ENCODE data around the gene GUSB. TPM values are rescaled to one million over a fixed set of nuclear protein-coding genes. Genes with fewer than 3 reads are reported as not detected.
"Not testable (repeated sequence)": the region's sequence is repeated elsewhere in the genome, so short reads cannot be mapped to it uniquely, and the experiment has no call there.

GUSB gene
- total and polyA plus RNA-seq, 4 donors, result 20.8 to 49.7 (median 32.7) TPM

DNA sequence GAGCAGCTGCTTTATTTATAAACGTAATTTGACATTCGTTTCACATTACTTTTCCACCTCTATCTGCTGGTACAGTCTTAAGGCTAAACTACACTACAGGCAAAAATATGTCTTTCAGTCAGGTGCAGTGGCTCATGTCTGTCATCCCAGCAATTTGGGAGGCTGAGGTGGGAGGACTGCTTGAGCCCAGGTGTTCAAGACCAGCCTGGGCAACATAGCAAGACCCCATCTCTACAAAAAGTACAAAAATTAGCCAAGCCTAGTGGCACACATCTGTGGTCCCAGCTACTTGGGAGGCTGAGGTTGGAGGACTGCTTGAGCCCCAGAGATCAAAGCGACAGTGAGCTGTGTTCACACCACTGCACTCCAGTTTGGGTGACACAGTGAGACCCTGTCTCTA lies 17.3 kb downstream of the GUSB start:
- peaks cover 91% of the 10 kb centered on the region for H3K36me3 ChIP-seq (ENCODE audit: control insufficient read depth, insufficient read depth, low read length)
- H3K27ac ChIP-seq (ENCODE audit: low read depth, low read length); H3K27me3 ChIP-seq (ENCODE audit: control insufficient read depth, insufficient read depth, low read length); H3K9me3 ChIP-seq (ENCODE audit: control insufficient read depth, insufficient read depth, low read length); DNase-seq (ENCODE audit: low read depth in 4 of 6, low spot score in 6 of 6); H3K4me1 ChIP-seq (ENCODE audit: control insufficient read depth, insufficient read depth, low read length); H3K4me3 ChIP-seq (ENCODE audit: low read depth, low read length): not testable (repeated sequence)
- WGBS (ENCODE audit: insufficient coverage), result no CpG with 5 or more reads among the region's 3 CpGs

DNA sequence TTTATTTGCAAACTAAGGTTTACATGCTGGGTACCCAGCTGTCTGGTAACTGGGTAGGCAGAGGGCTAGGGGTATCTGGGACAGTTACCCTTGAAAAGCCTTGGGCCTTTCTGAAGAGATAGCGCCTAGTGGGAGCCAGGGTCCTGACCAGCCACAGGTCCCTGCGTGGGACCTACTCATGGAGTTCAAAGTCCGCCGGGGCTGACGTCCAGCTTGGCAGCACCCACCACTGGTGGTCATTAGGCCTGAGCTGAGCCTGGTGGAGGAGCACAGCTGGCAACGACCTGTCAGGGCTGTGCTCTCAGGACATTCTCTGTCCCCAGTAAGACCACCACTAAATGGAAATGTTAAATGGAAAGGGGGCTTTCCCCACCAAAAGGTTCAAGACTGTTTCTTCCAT lies 20.0 kb downstream of the GUSB start:
- Histone ChIP-seq H3K36me3 (ENCODE audit: control insufficient read depth, insufficient read depth, low read length) (peaks cover 72% of the 10 kb centered on the region), H3K27me3 (ENCODE audit: control insufficient read depth, insufficient read depth, low read length) (no peaks in the 10 kb centered on the region), H3K4me1 (ENCODE audit: control insufficient read depth, insufficient read depth, low read length) (no peaks in the 10 kb centered on the region), H3K27ac (ENCODE audit: low read depth, low read length) (no peak overlapping the region), H3K9me3 (ENCODE audit: control insufficient read depth, insufficient read depth, low read length) (no peaks in the 10 kb centered on the region), H3K4me3 (ENCODE audit: low read depth, low read length) (no peak overlapping the region)
- 91% methylated on average over 5 of the region's 6 CpGs for WGBS (ENCODE audit: insufficient coverage)
- DNase-seq (ENCODE audit: low read depth in 4 of 6, low spot score in 6 of 6), result no peak

DNA sequence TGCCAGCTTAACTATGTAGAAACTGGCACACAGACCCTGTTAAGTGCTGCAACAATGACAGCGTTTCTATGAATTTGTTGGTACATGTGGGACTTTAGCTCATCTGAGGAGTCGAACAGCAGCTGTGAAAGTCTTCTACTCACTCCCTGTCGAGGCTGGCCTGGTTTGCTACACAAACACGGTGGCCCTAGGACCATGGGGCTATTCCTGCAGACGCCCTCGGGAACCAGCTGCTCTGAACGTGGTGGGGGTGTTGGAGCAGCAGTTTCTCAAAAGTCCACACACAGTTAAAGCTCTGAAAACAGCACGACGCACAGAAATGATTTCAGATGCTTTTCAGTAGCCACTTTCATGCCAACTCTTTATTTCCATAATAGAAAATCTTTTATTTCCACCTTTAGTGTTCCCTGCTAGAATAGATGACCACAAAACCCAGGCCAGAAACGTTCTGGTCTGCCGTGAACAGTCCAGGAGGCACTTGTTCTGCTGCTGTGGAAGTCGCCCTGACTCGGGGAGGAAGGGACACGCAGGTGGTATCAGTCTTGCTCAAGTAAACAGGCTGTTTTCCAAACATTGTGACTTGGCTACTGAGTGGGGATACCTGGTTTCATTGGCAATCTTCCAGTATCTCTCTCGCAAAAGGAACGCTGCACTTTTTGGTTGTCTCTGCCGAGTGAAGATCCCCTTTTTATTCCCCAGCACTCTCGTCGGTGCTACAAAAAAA lies 21.5 kb downstream of the GUSB start:
- DNase-seq (ENCODE audit: low read depth in 4 of 6, low spot score in 6 of 6), result no peak
- Histone ChIP-seq H3K27ac (ENCODE audit: low read depth, low read length) (no peak overlapping the region), H3K4me1 (ENCODE audit: control insufficient read depth, insufficient read depth, low read length) (no peaks in the 10 kb centered on the region), H3K36me3 (ENCODE audit: control insufficient read depth, insufficient read depth, low read length) (peaks cover 57% of the 10 kb centered on the region), H3K4me3 (ENCODE audit: low read depth, low read length) (no peak overlapping the region), H3K9me3 (ENCODE audit: control insufficient read depth, insufficient read depth, low read length) (no peaks in the 10 kb centered on the region), H3K27me3 (ENCODE audit: control insufficient read depth, insufficient read depth, low read length) (no peaks in the 10 kb centered on the region)
- 83% methylated on average over 13 of the region's 19 CpGs for WGBS (ENCODE audit: insufficient coverage)

DNA sequence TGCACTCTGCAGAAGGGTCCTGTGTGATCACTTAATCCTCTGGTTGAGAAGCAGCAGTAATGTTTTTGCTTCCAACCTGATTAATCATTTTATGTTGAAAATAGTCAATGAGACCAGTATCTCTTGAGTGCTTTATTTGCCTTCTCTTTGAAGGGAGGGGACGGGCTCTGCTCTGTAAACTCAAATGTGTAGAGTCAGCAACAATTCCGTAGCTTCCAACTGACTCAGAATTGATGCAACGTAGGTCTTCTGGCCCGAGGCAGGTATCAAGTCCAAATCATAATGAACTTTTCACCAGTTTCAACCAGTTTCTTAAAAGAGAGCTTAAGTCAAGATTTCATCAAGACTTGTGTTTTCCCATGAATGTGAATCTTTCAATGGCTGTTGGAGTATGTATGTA lies 26.3 kb downstream of the GUSB start:
- Histone ChIP-seq H3K4me1 (ENCODE audit: control insufficient read depth, insufficient read depth, low read length) (no peaks in the 10 kb centered on the region), H3K9me3 (ENCODE audit: control insufficient read depth, insufficient read depth, low read length) (no peaks in the 10 kb centered on the region), H3K27ac (ENCODE audit: low read depth, low read length) (no peak overlapping the region), H3K36me3 (ENCODE audit: control insufficient read depth, insufficient read depth, low read length) (peaks cover 15% of the 10 kb centered on the region), H3K27me3 (ENCODE audit: control insufficient read depth, insufficient read depth, low read length) (no peaks in the 10 kb centered on the region), H3K4me3 (ENCODE audit: low read depth, low read length) (no peak overlapping the region)
- DNase-seq (ENCODE audit: low read depth in 4 of 6, low spot score in 6 of 6), result no peak
- 100% methylated on average over 4 of the region's 4 CpGs for WGBS (ENCODE audit: insufficient coverage)

DNA sequence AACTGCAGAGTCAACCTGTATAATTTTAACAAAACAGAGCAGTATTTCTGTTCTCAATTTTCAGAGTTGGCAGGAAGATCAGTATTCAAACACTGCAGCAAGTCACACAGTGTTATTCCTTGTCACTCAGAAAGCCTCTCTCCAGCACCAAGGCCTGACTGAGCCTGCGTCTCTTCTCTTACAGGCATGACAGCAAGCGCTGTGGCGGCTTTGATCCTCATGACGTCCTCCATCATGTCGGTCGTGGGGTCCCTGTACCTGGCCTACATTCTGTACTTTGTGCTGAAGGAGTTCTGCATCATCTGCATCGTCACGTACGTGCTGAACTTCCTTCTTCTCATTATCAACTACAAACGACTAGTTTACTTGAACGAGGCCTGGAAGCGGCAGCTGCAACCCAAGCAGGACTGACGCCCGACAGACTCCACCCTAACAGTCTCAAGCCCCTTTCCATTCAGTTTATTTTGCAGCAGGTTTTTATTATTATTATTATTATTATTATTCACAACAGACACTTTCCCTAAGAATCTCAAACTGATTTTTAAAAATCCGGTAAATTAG lies 28.0 kb downstream of the GUSB start:
- Histone ChIP-seq H3K9me3 (ENCODE audit: control insufficient read depth, insufficient read depth, low read length) (no peaks in the 10 kb centered on the region), H3K4me3 (ENCODE audit: low read depth, low read length) (no peak overlapping the region), H3K27ac (ENCODE audit: low read depth, low read length) (no peak overlapping the region), H3K36me3 (ENCODE audit: control insufficient read depth, insufficient read depth, low read length) (peaks cover 4% of the 10 kb centered on the region), H3K27me3 (ENCODE audit: control insufficient read depth, insufficient read depth, low read length) (no peaks in the 10 kb centered on the region), H3K4me1 (ENCODE audit: control insufficient read depth, insufficient read depth, low read length) (no peaks in the 10 kb centered on the region)
- WGBS (ENCODE audit: insufficient coverage), result 90% methylated on average over 6 of the region's 15 CpGs
- DNase-seq (ENCODE audit: low read depth in 4 of 6, low spot score in 6 of 6), result no peak

DNA sequence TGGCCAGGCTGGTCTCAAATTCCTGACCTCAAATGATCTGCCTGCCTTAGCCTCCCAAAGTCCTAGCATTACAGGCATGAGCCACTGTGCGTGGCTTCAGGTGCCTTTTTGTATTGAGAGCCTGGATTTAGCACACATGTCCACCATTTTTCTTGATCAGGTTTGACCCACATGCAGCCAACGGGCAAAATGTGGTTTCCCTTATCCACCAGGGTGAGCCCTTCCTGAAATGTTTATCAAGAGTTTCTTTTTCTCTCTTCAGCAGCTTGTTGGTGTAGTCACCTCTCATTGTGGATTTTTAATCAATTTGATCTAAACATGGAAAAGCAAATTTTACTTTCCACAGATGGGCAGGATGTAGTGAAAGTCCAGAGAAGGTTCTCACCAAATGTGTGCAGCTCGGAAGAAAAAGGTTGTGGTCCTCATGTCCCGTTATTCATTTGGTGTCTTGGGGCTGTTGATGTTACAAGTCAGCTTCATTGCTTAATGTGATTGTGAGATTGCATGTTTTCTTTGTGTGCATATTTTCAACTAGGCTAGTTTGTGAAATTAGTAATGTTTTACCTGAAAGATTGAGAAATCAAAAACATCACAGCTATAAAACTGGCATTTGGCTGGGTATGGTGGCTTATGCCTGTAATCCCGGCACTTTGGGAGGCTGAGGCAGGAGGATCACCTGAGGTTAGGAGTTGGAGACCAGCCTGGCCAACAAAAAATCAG lies 28.9 kb downstream of the GUSB start:
- 96% methylated on average over 4 of the region's 5 CpGs for WGBS (ENCODE audit: insufficient coverage)
- H3K27me3 ChIP-seq (ENCODE audit: control insufficient read depth, insufficient read depth, low read length), result no peaks in the 10 kb centered on the region
- no peaks in the 10 kb centered on the region for H3K4me1 ChIP-seq (ENCODE audit: control insufficient read depth, insufficient read depth, low read length)
- no peaks in the 10 kb centered on the region for H3K9me3 ChIP-seq (ENCODE audit: control insufficient read depth, insufficient read depth, low read length)
- no peak overlapping the region for H3K27ac ChIP-seq (ENCODE audit: low read depth, low read length)
- H3K36me3 ChIP-seq (ENCODE audit: control insufficient read depth, insufficient read depth, low read length), result peaks cover 4% of the 10 kb centered on the region
- no peak overlapping the region for H3K4me3 ChIP-seq (ENCODE audit: low read depth, low read length)
- DNase-seq (ENCODE audit: low read depth in 4 of 6, low spot score in 6 of 6), result no peak

DNA sequence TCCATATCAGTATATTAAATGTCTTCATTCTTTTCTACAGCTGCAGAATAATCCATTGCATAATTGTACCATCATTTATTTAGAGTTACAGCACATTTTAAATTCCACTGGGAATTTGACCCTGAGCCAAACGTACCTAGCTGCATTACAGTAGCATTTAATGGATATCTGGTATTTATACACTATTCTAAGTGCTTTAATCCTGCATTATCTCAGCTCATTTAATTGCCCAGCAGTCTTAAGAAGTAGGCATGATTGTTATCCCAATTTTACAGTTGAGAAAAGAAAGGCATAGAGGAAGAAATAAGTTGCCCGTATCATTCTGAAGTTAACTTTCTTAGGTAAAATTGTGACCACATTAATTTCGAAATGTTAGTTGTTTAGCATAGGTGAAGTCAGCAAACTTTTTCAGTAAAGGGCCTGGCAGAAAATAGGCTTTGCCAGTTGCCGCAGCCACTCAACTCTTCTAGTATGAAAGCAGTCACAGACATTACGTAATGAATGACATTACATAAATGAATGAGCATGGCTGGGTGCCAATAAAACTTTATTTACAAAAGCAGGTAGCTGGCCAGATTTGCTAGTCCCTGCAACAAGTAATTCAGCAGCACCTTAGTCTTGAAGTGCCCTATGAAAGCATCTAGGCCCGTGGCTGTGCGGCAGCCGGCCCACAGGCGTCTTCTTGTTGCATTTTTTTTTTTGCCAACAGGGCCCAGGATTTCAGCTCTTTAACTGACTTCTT lies 30.0 kb downstream of the GUSB start:
- Histone ChIP-seq H3K4me3 (ENCODE audit: low read depth, low read length) (no peak overlapping the region), H3K27ac (ENCODE audit: low read depth, low read length) (no peak overlapping the region), H3K4me1 (ENCODE audit: control insufficient read depth, insufficient read depth, low read length) (no peaks in the 10 kb centered on the region), H3K36me3 (ENCODE audit: control insufficient read depth, insufficient read depth, low read length) (no peaks in the 10 kb centered on the region), H3K27me3 (ENCODE audit: control insufficient read depth, insufficient read depth, low read length) (no peaks in the 10 kb centered on the region), H3K9me3 (ENCODE audit: control insufficient read depth, insufficient read depth, low read length) (no peaks in the 10 kb centered on the region)
- 90% methylated on average over 6 of the region's 9 CpGs for WGBS (ENCODE audit: insufficient coverage)
- DNase-seq (ENCODE audit: low read depth in 4 of 6, low spot score in 6 of 6), result peak in 1 of 6 donors; percentile 41

DNA sequence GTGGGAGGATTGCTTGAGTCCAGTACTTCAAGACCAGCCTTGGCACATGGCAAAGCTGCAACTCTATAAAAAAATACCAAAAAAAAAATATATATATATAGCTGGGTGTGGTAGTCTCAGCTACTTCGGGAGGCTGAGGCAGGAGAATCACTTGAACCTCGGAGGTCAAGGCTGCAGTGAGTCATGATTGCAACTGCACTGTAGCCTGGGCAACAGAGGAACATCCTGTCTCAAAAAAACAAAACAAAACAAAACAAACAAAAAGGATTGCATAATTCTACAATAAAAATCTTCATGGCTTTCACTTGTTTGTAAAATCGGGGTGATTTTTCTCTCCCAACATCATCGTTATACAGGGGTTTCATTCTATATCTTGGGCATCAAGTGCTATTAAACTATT lies 35.1 kb downstream of the GUSB start:
- no CpG with 5 or more reads among the region's 4 CpGs for WGBS (ENCODE audit: insufficient coverage)
- Histone ChIP-seq H3K27me3 (ENCODE audit: control insufficient read depth, insufficient read depth, low read length) (no peaks in the 10 kb centered on the region), H3K4me3 (ENCODE audit: low read depth, low read length) (no peak overlapping the region), H3K36me3 (ENCODE audit: control insufficient read depth, insufficient read depth, low read length) (no peaks in the 10 kb centered on the region), H3K27ac (ENCODE audit: low read depth, low read length) (no peak overlapping the region), H3K9me3 (ENCODE audit: control insufficient read depth, insufficient read depth, low read length) (no peaks in the 10 kb centered on the region), H3K4me1 (ENCODE audit: control insufficient read depth, insufficient read depth, low read length) (no peaks in the 10 kb centered on the region)
- no peak for DNase-seq (ENCODE audit: low read depth in 4 of 6, low spot score in 6 of 6)

DNA sequence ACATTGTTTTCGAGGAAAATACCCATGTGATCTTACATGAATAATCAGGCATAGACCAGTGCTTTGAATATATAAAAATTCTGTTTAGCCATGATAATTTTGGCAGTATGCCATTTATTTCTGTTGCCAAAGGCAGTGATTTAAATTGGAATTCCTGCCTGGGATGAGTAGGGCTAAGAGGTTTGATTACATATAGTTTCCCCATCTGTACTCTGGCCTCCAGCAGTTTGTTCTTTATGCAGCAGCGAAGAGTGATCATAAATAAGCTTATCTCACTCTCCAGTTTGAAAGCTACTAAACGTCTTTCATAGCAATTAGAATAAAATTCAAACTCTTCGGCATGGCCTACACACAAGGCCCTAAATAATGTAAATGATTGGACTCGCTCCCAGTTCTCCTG lies 36.2 kb downstream of the GUSB start:
- not testable (repeated sequence) for H3K4me3 ChIP-seq (ENCODE audit: low read depth, low read length); H3K27me3 ChIP-seq (ENCODE audit: control insufficient read depth, insufficient read depth, low read length); H3K4me1 ChIP-seq (ENCODE audit: control insufficient read depth, insufficient read depth, low read length); DNase-seq (ENCODE audit: low read depth in 4 of 6, low spot score in 6 of 6); H3K27ac ChIP-seq (ENCODE audit: low read depth, low read length); H3K36me3 ChIP-seq (ENCODE audit: control insufficient read depth, insufficient read depth, low read length); H3K9me3 ChIP-seq (ENCODE audit: control insufficient read depth, insufficient read depth, low read length)
- WGBS (ENCODE audit: insufficient coverage), result no CpG with 5 or more reads among the region's 5 CpGs
